H1 (cell line): ENCODE measurements around the gene NPTN. TPM values are rescaled to one million over a fixed set of nuclear protein-coding genes. Genes with fewer than 3 reads are reported as not detected.

Source experiments
- polyA plus RNA-seq, 7 experiments: library from polyadenylated mRNA; depleted of rRNA in 3 of 7; stranded (reverse) in 5 of 7; unstranded in 2 of 7; fragments of >200 nt in 5 of 7; fragments of 200-250 nt in 2 of 7; gene quantifications; 1 replicate in 5 of 7; 2 replicates in 1 of 7; 4 replicates in 1 of 7; pipeline versions ENCODE4 v1.2.1 to v1.2.3, GENCODE V29; 2011 to 2013; ENCODE audit warnings: missing spikeins in 2 of 7, mixed read lengths in 2 of 7
- total RNA-seq: library from RNA; stranded (reverse); fragmentation: NEBNext Ultra II Directional; extraction: Animal tissue kit (Norgen Biotek cat#: 25700); gene quantifications from 2 replicates; pipeline ENCODE4 v1.2.1, GENCODE V29; 2021
- TF ChIP-seq, protein P1 (sequence below): fragments of 300-600 bp; sonication (generic); IDR thresholded peaks from 2 replicates; pipeline ENCODE4 v1.7.1; 2012; ENCODE audit warnings: low read length, moderate library complexity, mild to moderate bottlenecking, inconsistent platforms; ENCODE audit not compliant: insufficient replicate concordance

Gene NPTN
- total and polyA plus RNA-seq, 2 of the 8 experiments (the other 6 are each of a cell fraction or from before 2014, with no cell fraction given): 67.0 to 113 TPM

GRCh38 chr15:73677733-73678132 is 44.5 kb upstream of the NPTN start (continued):
- TF ChIP-seq, protein P1, sequence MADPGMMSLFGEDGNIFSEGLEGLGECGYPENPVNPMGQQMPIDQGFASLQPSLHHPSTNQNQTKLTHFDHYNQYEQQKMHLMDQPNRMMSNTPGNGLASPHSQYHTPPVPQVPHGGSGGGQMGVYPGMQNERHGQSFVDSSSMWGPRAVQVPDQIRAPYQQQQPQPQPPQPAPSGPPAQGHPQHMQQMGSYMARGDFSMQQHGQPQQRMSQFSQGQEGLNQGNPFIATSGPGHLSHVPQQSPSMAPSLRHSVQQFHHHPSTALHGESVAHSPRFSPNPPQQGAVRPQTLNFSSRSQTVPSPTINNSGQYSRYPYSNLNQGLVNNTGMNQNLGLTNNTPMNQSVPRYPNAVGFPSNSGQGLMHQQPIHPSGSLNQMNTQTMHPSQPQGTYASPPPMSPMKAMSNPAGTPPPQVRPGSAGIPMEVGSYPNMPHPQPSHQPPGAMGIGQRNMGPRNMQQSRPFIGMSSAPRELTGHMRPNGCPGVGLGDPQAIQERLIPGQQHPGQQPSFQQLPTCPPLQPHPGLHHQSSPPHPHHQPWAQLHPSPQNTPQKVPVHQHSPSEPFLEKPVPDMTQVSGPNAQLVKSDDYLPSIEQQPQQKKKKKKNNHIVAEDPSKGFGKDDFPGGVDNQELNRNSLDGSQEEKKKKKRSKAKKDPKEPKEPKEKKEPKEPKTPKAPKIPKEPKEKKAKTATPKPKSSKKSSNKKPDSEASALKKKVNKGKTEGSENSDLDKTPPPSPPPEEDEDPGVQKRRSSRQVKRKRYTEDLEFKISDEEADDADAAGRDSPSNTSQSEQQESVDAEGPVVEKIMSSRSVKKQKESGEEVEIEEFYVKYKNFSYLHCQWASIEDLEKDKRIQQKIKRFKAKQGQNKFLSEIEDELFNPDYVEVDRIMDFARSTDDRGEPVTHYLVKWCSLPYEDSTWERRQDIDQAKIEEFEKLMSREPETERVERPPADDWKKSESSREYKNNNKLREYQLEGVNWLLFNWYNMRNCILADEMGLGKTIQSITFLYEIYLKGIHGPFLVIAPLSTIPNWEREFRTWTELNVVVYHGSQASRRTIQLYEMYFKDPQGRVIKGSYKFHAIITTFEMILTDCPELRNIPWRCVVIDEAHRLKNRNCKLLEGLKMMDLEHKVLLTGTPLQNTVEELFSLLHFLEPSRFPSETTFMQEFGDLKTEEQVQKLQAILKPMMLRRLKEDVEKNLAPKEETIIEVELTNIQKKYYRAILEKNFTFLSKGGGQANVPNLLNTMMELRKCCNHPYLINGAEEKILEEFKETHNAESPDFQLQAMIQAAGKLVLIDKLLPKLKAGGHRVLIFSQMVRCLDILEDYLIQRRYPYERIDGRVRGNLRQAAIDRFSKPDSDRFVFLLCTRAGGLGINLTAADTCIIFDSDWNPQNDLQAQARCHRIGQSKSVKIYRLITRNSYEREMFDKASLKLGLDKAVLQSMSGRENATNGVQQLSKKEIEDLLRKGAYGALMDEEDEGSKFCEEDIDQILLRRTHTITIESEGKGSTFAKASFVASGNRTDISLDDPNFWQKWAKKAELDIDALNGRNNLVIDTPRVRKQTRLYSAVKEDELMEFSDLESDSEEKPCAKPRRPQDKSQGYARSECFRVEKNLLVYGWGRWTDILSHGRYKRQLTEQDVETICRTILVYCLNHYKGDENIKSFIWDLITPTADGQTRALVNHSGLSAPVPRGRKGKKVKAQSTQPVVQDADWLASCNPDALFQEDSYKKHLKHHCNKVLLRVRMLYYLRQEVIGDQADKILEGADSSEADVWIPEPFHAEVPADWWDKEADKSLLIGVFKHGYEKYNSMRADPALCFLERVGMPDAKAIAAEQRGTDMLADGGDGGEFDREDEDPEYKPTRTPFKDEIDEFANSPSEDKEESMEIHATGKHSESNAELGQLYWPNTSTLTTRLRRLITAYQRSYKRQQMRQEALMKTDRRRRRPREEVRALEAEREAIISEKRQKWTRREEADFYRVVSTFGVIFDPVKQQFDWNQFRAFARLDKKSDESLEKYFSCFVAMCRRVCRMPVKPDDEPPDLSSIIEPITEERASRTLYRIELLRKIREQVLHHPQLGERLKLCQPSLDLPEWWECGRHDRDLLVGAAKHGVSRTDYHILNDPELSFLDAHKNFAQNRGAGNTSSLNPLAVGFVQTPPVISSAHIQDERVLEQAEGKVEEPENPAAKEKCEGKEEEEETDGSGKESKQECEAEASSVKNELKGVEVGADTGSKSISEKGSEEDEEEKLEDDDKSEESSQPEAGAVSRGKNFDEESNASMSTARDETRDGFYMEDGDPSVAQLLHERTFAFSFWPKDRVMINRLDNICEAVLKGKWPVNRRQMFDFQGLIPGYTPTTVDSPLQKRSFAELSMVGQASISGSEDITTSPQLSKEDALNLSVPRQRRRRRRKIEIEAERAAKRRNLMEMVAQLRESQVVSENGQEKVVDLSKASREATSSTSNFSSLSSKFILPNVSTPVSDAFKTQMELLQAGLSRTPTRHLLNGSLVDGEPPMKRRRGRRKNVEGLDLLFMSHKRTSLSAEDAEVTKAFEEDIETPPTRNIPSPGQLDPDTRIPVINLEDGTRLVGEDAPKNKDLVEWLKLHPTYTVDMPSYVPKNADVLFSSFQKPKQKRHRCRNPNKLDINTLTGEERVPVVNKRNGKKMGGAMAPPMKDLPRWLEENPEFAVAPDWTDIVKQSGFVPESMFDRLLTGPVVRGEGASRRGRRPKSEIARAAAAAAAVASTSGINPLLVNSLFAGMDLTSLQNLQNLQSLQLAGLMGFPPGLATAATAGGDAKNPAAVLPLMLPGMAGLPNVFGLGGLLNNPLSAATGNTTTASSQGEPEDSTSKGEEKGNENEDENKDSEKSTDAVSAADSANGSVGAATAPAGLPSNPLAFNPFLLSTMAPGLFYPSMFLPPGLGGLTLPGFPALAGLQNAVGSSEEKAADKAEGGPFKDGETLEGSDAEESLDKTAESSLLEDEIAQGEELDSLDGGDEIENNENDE: no peak
- TF ChIP-seq, all 59 proteins: peak for 0
